NCI-H1417 (cell line): ENCODE data around the gene KLF6.

ENCODE experiments used
- DNase-seq, 3 experiments: peaks; one replicate each; lab custom pipeline; 2025; lab: John Stamatoyannopoulos, UW

Gene KLF6

GRCh38 chr10:3729397-3729976 is 55.5 kb downstream of the KLF6 start:
- no peak for DNase-seq

DNA sequence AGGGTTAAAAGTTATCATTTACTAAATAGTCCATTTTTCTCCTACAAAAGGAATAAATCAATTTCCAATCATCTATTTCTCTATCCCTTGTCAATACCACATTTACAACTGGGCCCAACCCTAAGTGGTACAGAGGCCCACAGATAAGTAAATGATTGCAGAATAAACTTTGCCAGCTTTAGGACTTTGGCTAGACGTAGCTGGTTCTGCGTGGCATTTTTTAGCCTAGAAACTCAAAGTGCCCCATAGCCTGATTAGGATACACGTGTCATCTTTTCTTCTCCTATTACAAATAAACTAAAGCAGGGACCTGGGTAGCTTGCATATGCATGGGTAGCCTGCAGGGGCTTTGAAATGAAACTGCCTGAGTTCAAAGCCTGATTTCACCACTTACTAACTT is 56.4 kb downstream of the KLF6 start:
- DNase-seq = no peak

- DNase-seq = no peak
These were observed 57.7 kb downstream of the KLF6 start for GRCh38 chr10:3727268-3727667.
